Left lung (tissue), 10 donors: ENCODE results near the gene NXPE2. TPM values are rescaled to one million over a fixed set of nuclear protein-coding genes. Genes with fewer than 3 reads are reported as not detected.
A peak's percentile ranks its signal among the peaks of the same experiment; 100 is the strongest.

Experiments
- ATAC-seq: fragments of 200-7000 bp; cut with Tn5 transposase; one replicate; pipeline ENCODE4 v1.9.1; 2020; ENCODE audit warnings: moderate library complexity
- DNase-seq, 4 donors: peaks; one replicate each; pipeline ENCODE4 v3.0.0-alpha.2; 2013 to 2020
- H3K27ac ChIP-seq, 2 donors: fragments of 200-600 bp; sonication (generic) in 1 of 2; one replicate each; pipeline versions ENCODE4 v1.5.0 to v1.8.0; 2020 to 2021
- H3K27me3 ChIP-seq, 2 donors: fragments of 200-600 bp; sonication (generic) in 1 of 2; one replicate each; pipeline versions ENCODE4 v1.5.0 to v1.8.0; 2020 to 2021
- H3K36me3 ChIP-seq, 2 donors: fragments of 200-600 bp; sonication (generic) in 1 of 2; one replicate each; pipeline versions ENCODE4 v1.5.0 to v1.8.0; 2020 to 2021
- H3K4me1 ChIP-seq, 2 donors: fragments of 200-600 bp; one replicate each; pipeline ENCODE4 v1.8.0; 2021
- H3K4me3 ChIP-seq, 2 donors: fragments of 200-600 bp; sonication (generic) in 1 of 2; one replicate each; pipeline versions ENCODE4 v1.5.0 to v1.8.0; 2020 to 2021; ENCODE audit warnings: mild to moderate bottlenecking in 1 of 2
- H3K9me3 ChIP-seq, 2 donors: fragments of 200-600 bp; sonication (generic) in 1 of 2; one replicate each; pipeline versions ENCODE4 v1.5.0 to v1.8.0; 2020 to 2021
- intact Hi-C, 2 donors: fragments of 100-400 bp; cut with DNase I; formaldehyde crosslinking; loops; one replicate each; pipeline versions ENCODE4 v1.11.2 to v1.14.2; 2022
- polyA plus RNA-seq, 6 donors: library from polyadenylated mRNA; unstranded; fragments of 120-200 nt; gene quantifications; one replicate each; pipeline ENCODE4 v1.2.1, GENCODE V29; 2013; ENCODE audit not compliant: insufficient read length in 6 of 6
- total RNA-seq, 2 donors: library from RNA; stranded (reverse); fragmentation: NEBNext Ultra II Directional; extraction: Animal tissue kit (Norgen Biotek cat#: 25700); gene quantifications; one replicate each; pipeline ENCODE4 v1.2.1, GENCODE V29; 2021
- TF ChIP-seq, protein P1 (sequence below), 2 donors: fragments of 200-600 bp; sonication (generic) in 1 of 2; IDR thresholded peaks; one replicate each; pipeline versions ENCODE4 v1.5.0 to v1.8.0; 2021; ENCODE audit warnings: antibody characterized with exemption in 2 of 2
- donor health status: DM: no; HTN: yes; CAD: no.
- donor health status: DM: no; HTN: no; CAD: no.

The NXPE2 gene
- total and polyA plus RNA-seq, 8 donors = 0.17 to 0.36 (median 0.23) TPM; not detected in 1

DNA sequence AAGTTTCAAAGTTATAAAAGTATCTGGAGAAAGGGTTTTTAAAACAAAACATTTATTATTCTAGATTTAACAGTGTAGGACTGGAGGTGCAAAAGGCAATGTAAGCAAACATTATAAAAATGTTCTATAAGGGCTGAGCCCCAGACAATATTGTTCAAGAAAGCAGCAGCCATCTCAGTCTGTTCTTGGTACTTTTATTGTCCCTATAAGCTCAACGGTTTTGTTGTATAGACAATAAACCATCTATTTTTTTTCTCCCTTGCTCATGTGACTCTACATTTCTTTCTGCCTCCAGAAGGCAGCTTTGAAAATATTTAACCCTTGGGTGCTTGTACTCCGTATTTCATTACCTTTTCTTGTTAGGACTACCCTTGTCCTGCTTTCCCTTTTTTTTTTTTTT lies 25.2 kb upstream of the NXPE2 start:
- Histone ChIP-seq H3K9me3 (no peaks in the 10 kb centered on the region), H3K27ac (no peak overlapping the region), H3K36me3 (no peaks in the 10 kb centered on the region), H3K4me1 (no peaks in the 10 kb centered on the region), H3K27me3 (no peaks in the 10 kb centered on the region), H3K4me3 (no peak overlapping the region)
- no peak for ATAC-seq
- TF ChIP-seq, protein P1, sequence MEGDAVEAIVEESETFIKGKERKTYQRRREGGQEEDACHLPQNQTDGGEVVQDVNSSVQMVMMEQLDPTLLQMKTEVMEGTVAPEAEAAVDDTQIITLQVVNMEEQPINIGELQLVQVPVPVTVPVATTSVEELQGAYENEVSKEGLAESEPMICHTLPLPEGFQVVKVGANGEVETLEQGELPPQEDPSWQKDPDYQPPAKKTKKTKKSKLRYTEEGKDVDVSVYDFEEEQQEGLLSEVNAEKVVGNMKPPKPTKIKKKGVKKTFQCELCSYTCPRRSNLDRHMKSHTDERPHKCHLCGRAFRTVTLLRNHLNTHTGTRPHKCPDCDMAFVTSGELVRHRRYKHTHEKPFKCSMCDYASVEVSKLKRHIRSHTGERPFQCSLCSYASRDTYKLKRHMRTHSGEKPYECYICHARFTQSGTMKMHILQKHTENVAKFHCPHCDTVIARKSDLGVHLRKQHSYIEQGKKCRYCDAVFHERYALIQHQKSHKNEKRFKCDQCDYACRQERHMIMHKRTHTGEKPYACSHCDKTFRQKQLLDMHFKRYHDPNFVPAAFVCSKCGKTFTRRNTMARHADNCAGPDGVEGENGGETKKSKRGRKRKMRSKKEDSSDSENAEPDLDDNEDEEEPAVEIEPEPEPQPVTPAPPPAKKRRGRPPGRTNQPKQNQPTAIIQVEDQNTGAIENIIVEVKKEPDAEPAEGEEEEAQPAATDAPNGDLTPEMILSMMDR (IDR thresholded peaks at IDR 0.05) = no peak
- intact Hi-C loops = no loop called here
- no peak for DNase-seq

DNA sequence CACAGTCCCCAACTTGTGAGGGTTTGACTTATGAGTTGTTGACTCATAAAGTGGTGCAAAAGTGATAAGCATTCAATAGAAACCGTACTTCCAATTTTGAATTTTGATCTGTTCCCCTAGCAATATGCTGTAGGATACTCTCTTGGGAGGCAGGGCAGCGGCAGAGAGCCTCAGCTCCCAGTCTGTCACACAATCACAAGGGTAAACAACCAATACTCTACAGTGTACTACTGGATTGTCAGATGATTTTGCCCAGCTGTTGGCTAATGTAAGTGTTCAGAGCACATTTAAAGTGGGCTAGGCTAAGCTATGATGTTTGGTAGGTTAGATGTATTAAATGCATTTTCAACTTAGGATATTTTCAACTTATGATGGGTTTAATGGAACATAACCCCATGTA lies 13.7 kb upstream of the NXPE2 start:
- ATAC-seq (no peak), DNase-seq (peak in 2 of 4 donors; percentile 45 to 62)
- H3K27me3 ChIP-seq = no peaks in the 10 kb centered on the region
- H3K4me1 ChIP-seq = no peaks in the 10 kb centered on the region
- TF ChIP-seq, protein P1 (IDR thresholded peaks at IDR 0.05) = no peak
- H3K9me3 ChIP-seq = no peaks in the 10 kb centered on the region
- no peaks in the 10 kb centered on the region for H3K36me3 ChIP-seq
- no peak overlapping the region for H3K27ac ChIP-seq
- intact Hi-C loops = no loop called here
- H3K4me3 ChIP-seq = no peak overlapping the region

DNA sequence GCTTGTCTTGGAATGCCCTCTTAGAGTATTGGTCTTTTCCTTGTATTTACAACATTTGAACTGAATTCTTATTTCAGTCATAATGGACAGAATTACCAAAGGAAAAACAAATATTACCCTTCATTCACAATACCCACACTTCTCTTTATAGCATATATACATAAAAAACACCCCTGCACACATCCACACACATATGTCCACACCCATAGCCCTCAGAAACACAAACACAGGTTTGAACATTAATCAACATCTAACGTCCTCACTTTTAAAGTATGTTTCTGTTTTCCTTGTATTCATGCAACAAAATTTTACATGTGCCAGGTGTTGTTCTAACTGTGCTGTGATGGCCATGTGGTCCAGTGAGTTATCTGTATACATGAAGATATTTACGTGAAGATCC lies 11.6 kb upstream of the NXPE2 start:
- TF ChIP-seq, protein P1 (IDR thresholded peaks at IDR 0.05) = no peak
- Histone ChIP-seq H3K9me3 (peaks cover 0 to 10% of the 10 kb centered on the region in 2 donors), H3K27me3 (no peaks in the 10 kb centered on the region), H3K4me3 (no peak overlapping the region), H3K4me1 (no peaks in the 10 kb centered on the region), H3K27ac (no peak overlapping the region), H3K36me3 (no peaks in the 10 kb centered on the region)
- intact Hi-C loops = no loop called here
- ATAC-seq = no peak
- no peak for DNase-seq

DNA sequence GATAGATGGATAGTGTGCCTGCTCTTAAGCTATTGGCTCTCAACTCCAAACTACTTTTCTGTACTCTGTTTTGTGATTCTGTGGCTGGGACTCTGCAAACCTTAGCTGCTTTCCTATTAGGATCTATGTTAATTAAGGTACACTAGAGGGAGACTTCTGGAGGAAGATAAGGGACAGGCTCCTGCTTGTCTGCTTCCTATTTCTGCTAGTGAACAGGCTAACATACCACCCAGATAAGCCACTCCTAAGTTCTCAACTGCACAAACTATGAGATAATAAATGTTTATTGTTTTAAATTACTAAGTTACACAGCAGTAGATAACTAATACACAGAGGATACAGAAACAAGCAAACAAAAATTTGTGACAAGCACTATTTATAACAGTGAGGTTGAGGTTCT lies 10.2 kb upstream of the NXPE2 start:
- Histone ChIP-seq H3K9me3 (peaks cover 0 to 10% of the 10 kb centered on the region in 2 donors), H3K4me1 (no peaks in the 10 kb centered on the region), H3K27ac (no peak overlapping the region), H3K4me3 (no peak overlapping the region), H3K27me3 (no peaks in the 10 kb centered on the region), H3K36me3 (no peaks in the 10 kb centered on the region)
- TF ChIP-seq, protein P1 (IDR thresholded peaks at IDR 0.05) = no peak
- DNase-seq = no peak
- intact Hi-C loops = no loop called here
- ATAC-seq = no peak

DNA sequence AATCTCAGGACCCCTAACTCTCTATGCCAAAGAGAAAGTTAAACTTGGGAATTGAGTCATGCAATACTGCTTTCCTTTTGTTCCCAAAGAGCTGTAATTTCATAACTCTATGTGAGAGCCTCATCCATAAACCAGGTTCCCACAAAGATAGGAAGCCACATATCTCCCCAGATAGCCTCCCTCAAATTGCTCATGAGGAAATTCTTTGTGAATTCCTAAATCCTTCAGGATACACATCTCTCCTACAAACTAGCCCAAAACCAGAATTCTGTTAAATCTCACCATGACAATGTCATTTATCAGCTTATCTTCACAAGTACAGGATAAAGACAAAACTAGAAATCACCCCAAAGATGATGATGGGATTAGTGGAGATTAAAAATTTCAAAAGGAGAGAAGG lies 4.7 kb upstream of the NXPE2 start:
- TF ChIP-seq, protein P1 (IDR thresholded peaks at IDR 0.05) = no peak
- DNase-seq = no peak
- no peak for ATAC-seq

More for the DNA sequence above, 4.7 kb upstream of the NXPE2 start:
- H3K27me3 ChIP-seq = no peaks in the 10 kb centered on the region
- H3K9me3 ChIP-seq = peaks cover 0 to 10% of the 10 kb centered on the region in 2 donors
- intact Hi-C loops = no loop called here
- H3K27ac ChIP-seq = no peak overlapping the region
- H3K4me1 ChIP-seq = no peaks in the 10 kb centered on the region
- no peak overlapping the region for H3K4me3 ChIP-seq
- H3K36me3 ChIP-seq = no peaks in the 10 kb centered on the region
